Panc1 (cell line): ENCODE measurements around the gene PTPRR.

ENCODE experiments used
- POLR2AphosphoS5 ChIP-seq: IDR thresholded peaks from 2 replicates; pipeline ENCODE4 v1.6.1; 2012; ENCODE audit warnings: mild to moderate bottlenecking, low read depth, low read length, moderate library complexity
- REST ChIP-seq, 2 experiments: IDR thresholded peaks; 2 replicates each; pipeline ENCODE4 v1.6.1; 2011 to 2012; ENCODE audit warnings: low read depth in 2 of 2, control low read depth in 1 of 2, low read length in 1 of 2, mild to moderate bottlenecking in 1 of 2, moderate library complexity in 1 of 2; ENCODE audit not compliant: insufficient read depth in 1 of 2
- SIN3A ChIP-seq: IDR thresholded peaks from 2 replicates; pipeline ENCODE4 v1.6.1; 2012; ENCODE audit warnings: low read depth, mild to moderate bottlenecking, low read length, moderate library complexity, borderline replicate concordance; ENCODE audit not compliant: insufficient read depth
- TCF7L2 ChIP-seq: IDR thresholded peaks from 2 replicates; pipeline ENCODE4 v1.6.1; 2011; ENCODE audit warnings: mild to moderate bottlenecking, low read depth, low read length, inconsistent platforms
- TF ChIP-seq, protein P1 (sequence below): fragments of 450-650 bp; IDR thresholded peaks from 2 replicates; pipeline ENCODE4 v1.5.1; 2017; ENCODE audit warnings: mild to moderate bottlenecking

- TF ChIP-seq, protein P1, sequence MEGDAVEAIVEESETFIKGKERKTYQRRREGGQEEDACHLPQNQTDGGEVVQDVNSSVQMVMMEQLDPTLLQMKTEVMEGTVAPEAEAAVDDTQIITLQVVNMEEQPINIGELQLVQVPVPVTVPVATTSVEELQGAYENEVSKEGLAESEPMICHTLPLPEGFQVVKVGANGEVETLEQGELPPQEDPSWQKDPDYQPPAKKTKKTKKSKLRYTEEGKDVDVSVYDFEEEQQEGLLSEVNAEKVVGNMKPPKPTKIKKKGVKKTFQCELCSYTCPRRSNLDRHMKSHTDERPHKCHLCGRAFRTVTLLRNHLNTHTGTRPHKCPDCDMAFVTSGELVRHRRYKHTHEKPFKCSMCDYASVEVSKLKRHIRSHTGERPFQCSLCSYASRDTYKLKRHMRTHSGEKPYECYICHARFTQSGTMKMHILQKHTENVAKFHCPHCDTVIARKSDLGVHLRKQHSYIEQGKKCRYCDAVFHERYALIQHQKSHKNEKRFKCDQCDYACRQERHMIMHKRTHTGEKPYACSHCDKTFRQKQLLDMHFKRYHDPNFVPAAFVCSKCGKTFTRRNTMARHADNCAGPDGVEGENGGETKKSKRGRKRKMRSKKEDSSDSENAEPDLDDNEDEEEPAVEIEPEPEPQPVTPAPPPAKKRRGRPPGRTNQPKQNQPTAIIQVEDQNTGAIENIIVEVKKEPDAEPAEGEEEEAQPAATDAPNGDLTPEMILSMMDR, result no peak
- TF ChIP-seq REST (IDR thresholded peaks at IDR 0.05; ENCODE audit: insufficient read depth in 1 of 2, low read depth in 2 of 2, low read length in 1 of 2) (no peak), POLR2AphosphoS5 (no peak), TCF7L2 (no peak), SIN3A (no peak)
These were observed 303.1 kb downstream of the PTPRR start for GRCh38 chr12:70617450-70617849.
